Measurements from ENCODE around the gene DMKN.

- no peak for TF ChIP-seq CTCF (IDR thresholded peaks at IDR 0.05)
- no peak for TF ChIP-seq POLR2A (IDR thresholded peaks at IDR 0.05)
Observed at GRCh38 chr19:35502751-35503150, 10.7 kb downstream of the DMKN start.

Measured in adrenal gland (tissue), 5 donors.